ENCODE measurements around the gene MEIOB.
"Not testable (repeated sequence)": the region's sequence is repeated elsewhere in the genome, so short reads cannot be mapped to it uniquely, and the experiment has no call there.

MEIOB gene

DNA sequence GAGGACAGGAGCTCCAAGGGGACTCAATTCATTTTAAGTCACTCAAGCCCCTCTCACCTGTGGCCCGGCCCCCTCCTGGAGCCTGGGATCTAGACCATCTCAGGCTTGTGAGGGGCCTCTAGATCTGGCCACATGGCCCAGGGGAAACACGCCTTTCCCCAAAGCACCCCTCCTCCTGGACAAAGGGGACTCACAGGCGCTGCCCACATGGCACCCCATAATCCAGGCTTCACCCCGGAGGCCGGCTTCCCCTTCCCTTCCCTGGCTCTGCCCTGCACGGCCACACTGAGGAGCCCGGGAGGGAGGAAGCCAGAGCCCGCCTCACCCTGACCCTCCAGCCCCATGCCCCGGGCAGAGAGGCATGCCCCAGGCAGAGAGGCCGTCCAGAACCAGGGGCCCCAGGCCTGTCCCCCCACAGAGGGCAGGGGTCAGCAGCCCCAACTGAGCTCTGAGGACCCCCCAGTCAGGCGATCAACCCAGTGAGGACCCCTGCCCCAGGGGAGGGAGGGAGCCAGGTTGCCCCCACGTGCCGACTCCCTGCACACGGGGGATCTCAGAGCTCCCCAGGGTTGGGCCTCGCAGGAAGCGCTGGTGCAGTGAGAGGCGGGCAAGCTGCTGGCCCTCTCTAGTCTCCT is 35.4 kb upstream of the MEIOB start:
- DNase-seq (ENCODE audit: low read depth in 2 of 2): no peak

DNA sequence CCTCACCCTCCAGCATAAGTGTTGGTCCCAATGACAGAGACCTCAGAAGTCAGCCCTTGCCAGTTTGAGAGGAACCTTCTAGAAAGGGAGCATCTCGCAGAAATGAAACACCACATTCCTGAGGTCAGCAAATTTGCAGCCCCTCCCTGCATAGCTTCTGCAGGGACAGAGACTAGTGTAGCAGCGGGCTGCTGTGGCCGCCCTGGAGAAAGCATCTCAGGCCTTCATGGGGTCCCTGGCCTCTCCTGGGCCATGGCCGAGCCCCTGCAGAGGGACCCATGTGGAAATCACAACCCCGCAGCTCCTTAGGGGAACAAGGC is 34.8 kb upstream of the MEIOB start:
- DNase-seq (ENCODE audit: low read depth in 2 of 2): no peak

DNA sequence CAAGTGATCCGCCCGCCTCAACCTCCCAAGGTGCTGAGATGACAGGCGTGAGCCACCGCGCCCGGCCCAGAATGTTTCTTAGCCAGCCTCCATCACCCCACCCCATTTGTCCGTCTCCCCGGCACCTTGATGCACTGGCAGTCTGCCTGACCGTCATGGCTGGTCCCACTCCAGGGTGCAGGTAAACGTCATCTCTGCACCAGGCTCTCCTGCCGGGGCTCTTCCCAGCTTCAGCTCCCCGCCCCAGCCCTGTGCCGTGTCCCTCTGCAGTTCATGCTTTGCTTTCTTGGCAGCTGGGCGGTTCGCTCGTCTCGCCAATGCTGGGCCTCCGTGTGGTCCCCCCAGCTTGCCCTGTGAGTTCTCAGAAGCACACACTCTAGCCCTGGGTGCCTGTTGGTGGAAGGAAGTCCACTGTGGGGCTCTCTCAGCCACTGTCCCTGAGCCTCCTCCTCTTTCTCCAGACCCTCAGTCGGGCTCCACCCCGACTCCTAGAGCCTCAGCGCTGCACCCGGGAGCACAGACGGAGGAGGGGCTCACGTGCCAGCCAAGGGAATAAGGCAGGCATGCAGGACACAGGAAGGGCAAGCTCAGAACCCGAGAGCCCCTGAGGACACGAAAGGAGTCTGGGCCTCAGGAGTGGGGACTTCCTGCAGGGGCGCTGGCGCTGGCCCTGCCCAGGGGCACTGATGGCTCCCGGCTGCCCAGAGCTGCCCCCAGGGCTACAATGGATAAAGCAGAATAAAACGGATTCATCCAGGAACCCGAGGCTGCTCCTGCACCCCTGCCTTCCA is 34.3 kb upstream of the MEIOB start:
- DNase-seq (ENCODE audit: low read depth in 2 of 2): no peak

DNA sequence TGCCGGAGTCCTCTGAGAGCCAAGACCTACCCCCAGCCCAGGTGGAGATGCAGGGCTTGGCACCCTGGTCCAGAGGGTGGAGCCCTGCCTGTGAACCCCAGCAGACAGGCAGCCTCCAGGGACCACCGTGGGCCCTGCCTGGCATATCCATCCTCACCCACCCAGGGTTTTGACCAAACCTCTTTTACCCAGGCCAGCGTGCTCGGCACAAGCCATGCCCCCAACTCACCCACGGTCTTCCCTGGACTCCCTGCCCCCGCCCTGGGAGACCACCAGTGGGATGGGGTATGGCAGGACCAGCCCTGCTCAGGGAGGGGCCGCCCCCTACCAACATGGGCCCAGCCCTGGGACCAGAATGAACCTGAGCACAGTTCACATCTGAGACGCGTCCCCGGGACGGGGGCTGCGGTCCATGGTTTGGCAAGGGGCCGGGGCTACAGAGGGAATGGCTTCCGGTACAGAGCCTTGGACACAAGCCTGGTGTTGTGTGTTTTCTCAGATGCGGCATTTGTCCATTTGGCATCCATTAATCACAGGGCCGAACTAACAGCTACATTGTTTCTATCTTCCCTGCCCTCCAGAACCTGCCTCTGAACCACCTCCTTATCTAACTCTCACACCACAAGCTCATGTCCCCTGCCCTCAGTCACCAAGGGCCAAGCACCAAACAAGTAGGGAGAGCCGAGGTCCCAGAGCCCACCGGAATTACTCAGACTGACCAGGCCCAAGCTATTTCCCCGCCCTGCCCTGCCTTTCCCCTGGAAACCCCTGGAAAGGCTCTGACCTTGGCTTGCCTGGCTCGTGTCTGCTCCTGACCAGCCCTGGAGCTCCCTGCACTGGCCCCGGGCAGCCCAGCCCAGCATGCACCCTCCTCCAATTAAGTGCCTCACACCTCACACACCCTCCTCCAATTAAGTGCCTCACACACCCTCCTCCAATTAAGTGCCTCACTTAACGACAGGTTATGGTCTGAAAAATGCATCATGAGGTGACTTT is 32.2 kb upstream of the MEIOB start:
- no peak for DNase-seq (ENCODE audit: low read depth in 2 of 2)

DNA sequence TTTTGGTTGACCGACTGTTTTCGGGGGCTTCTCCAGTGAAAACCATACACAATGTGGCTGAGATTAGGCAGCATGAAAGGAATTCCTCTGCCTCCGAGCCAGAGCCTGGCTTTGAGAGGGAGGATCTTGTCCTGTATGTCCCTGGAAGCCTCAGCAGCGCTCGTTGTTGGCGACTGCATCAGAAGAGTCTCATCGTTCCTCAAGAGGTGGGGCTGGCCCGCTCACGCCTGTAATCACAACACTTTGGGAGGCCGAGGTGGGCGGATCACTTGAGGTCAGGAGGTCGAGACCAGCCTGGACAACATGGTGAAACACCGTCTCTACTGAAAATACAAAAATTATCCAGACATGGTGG is 31.2 kb upstream of the MEIOB start:
- no peak for DNase-seq (ENCODE audit: low read depth in 2 of 2)

DNA sequence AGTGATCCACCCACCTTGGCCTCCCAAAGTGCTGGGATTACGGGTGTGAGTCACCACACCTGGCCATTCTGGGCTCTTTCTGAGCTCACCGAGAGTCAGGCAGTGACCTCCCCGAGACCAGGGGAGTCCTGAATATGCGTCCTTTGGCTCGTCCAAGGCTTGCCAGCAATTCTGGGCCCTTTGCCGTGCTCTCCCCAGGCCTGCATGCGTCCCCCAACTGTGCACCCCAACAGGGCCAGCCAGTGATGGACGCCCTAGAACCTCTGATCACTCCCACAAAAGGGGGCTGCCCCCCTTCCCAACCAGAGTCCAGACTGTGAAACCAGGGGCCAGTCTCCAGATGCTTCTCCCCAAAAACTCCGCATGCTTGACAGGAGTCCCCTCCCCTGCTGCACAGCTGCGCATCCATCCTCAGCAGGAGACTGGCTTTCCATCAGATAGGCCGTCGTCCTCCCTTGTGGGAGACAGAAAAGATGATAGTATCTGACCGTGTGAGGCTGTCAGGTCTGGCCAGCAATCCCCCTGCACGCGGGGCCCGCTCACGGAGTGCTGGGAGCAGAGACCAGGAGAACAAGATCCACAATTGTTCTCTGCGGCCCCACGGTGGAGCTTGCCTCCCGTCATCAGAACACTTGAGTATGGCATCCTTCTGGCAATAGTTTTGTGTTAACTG is 30.7 kb upstream of the MEIOB start:
- no peak for DNase-seq (ENCODE audit: low read depth in 2 of 2)

DNA sequence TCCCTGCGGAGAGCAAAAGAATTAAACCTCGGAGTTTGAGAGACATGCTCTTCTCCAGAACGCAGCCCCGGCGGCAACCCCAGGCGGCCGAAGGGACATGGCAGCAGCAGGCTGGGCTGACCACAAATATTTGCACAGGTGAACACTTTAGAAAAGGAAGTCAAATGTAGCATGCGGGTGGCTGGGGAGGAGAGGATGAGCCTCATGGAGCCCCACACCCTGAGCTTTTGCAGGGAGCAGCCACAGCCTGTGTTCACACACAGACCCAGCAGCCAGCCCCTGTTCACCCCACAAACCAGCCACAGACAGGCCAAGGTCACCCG is 28.4 kb upstream of the MEIOB start:
- DNase-seq (ENCODE audit: low read depth in 2 of 2): no peak

DNA sequence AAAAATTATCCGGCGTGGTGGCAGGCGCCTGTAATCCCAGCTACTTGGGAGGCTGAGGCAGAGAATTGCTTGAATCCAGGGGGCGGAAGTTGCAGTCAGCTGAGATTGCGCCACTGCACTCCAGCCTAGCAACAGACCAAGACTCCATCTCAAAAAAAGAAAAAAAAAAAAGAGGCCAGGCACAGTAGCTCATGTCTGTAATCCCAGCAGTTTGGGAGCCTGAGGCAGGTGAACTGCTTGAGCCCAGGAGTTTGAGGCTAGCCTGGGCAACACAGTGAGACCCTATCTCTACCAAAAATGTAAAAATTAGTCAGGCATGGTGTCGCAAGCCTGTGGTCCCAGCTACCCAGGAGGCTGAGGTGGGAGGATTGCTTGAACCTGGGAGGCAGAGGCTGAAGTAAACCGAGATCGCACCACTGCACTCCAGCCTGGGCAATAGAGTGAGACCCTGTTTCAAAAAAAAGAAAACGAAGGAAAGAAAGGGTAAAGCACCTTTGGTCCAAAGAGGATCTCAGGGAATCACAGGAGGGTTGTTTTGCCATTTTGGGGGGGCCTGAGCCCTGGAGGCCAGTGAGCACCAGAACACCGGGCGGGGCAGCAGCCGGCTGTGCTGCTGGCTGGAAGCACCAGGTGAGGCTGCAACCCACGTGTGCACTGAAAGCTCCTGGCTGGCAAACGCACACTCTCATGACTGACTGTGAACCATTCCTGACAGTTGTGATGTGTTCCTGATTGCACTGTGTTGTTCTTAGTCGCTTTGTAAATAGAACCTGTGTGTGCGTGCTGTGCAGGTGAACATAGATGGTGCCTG is 27.9 kb upstream of the MEIOB start:
- no peak for DNase-seq (ENCODE audit: low read depth in 2 of 2)

DNA sequence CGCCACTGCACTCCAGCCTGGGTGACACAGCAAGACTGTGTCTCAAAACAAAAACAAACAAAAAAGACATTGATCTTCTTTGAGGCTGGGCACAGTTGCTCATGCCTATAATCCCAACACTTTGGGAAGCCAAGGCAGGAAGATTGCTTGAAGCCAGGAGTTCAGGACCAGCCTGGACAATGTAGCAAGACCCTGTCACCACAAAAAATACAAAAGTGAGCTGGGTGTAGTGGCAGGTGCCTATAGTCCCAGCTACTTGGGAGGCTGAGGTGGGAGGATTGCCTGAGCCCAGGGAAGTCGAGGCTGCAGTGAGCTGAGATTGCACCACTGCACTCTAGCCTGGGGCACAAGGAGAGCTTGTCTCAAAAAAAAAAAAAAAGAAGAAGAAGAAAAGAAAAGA is 25.7 kb upstream of the MEIOB start:
- not testable (repeated sequence) for DNase-seq (ENCODE audit: low read depth in 2 of 2)

DNA sequence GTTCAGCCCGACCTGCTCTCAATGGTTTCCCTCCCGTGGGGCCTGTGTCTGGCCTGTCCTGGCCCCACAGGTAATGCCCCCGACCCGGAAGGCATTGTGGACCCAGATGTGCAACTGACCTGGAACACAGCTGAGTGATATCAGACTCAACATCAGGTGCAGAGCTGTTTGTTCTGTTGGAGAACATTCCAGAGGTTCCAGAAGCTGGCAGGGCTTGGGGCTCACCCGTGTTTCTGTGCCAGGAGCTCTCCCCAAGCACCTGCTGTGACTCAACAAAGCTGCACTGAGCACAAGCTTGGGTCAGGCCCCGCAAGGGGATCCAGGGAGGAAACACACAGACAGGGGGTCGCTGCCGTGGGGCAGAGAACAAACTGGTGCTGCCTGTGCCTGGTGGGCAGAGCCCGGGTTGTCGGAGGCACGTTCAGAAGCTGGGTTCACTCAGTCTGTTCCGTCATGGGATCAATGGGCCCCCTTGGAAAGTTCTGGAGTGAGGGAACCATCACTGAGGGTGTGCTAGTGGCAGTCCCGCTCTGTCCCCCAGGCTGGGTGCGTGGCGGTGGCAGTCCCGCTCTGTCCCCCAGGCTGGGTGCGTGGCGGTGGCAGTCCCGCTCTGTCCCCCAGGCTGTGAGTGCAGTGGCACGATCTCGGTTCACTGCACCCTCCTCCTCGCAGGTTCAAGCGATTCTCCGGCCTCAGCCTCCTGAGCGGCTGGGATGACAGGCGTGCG is 24.1 kb upstream of the MEIOB start:
- no peak for DNase-seq (ENCODE audit: low read depth in 2 of 2)

DNA sequence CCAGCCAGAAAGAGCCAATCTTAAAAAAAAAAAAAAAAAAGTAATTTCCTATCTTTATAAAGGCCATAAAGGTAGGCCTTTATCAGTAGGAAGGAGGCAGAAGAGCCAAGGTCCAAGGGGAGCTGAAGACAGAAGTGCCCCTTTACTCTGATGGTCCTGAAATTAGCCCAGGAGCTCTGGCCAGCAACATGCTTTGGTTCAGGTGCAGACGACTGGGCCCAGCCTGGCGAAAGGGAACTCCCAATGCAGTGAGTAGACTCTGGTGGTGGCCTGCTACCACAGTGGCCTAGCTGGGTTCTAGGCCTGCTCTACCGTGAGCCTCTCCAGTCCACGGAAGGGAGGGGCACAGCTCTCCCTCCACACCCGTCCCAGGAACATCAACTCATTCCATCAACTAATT is 23.1 kb upstream of the MEIOB start:
- no peak for DNase-seq (ENCODE audit: low read depth in 2 of 2)

DNA sequence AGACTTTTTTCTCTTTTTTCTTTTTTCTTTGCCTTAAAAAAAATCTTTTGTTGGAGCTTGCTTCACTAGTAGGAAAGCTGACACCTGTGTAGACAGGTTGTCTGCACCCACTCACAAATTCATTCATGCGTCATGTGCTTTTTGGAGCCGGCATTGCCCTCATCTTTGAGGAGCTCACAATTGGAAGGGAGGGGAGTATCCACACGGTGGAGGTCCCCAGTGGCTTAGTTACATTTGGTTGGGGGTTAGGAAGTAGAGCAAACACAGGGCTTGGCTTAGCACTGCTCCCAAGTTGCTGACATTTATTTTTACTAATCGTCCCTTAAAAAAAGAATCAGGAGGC is 18.7 kb upstream of the MEIOB start:
- DNase-seq (ENCODE audit: low read depth in 2 of 2): no peak

DNA sequence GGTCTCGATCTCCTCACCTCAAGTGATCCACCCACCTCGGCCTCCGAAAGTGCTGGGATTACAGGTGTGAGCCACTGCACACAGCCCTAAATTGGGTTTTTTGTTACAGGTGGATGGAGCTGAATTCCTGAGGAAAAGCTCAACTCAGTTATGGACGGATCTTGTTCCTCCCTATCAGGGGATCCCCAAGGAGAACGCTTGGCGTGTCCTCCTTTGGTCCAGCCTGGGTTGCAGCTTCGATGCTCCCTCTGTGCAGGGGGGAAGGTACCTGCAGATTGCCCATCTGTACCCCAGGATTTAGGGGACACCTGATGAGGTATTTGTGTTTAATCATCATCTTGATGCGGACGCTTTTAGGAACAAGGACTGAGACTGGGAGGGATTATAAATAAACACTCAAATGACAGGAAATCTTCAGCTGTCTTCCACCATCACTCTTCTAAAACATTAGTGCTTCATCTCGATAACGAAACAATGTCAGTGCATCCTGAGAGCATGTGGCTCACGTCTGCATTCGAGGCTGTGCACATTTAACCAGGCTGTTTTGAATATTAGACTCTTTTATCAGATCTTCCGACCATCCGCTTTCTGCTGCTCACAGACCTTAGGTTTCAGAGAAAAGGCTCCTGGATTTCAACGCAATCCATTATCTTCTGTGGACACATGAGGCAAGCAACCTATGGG is 18.2 kb upstream of the MEIOB start:
- no peak for DNase-seq (ENCODE audit: low read depth in 2 of 2)

DNA sequence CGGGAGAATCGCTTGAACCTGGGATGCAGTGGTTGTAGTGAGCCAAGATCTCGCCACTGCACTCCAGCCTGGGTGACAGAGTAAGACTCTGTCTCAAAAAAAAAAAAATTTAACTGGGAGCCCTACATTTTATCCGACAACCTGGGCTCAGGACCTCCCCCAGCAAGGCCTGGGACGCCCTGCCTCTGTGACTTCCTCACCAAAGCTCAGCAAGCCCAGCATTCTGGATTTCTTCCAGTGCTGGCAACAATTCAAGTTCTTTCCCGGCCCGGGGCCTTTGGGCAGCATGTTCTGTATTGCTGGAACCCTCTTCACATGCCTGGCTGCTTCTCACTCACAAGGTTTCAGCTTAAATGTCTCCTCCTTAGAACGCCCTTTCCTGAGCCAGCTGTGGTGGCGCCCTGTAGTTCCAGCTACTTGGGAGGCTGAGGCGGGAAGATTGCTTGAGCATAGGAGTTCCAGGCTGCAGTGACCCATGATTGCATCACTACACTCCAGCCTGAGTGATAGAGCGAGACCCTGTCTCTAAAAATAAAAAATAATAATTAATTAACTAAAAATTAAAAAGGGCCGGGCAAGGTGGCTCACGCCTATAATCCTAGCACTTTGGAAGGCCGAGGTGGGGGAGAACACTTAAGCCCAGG is 15.9 kb upstream of the MEIOB start:
- no peak for DNase-seq (ENCODE audit: low read depth in 2 of 2)

DNA sequence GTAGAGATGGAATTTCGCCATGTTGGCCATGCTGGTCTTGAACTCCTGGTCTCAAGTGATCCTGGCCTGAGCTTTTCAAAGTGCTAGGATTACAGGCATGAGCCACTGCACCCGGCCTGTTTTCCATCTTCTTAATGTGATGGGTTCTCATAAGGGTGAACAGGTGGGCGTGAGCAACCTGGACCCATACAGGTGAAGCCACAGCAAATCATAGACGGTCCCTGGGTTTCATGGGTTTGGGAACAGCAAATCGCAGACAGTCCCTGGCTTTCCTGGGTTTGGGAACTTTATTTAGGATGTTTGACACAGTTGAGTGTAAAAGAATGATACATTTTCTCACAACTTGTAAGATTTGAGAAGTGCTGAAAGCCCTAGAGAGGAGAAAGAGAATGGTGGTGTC is 12.9 kb upstream of the MEIOB start:
- no peak for DNase-seq (ENCODE audit: low read depth in 2 of 2)

DNA sequence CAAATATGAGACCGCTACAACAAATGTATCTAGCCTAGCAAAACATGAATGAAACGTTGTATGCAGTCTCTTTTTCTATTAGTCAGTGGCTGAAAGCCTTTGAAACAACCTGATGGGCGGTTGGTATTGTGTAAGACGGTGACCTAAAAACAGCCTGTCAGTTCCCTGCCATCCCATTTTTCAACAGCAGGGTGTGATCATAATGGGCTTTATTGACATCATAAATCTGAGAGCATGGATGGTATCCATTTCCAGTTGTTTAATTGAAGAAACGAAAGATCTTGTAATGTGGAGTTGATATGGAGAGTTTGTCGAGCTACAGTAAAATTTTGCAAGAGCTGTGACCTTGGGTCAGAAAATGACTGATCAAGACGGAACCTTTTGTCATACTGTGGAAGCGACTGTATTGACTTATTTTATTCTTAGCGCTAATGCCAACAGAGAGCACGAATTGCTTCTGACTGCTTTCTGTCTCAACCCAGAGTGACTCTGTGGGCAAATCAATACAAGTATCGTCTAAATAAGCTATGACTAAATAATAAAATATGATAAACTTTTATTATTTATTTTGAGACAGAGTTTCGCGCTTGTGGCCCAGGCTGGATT is 12.3 kb upstream of the MEIOB start:
- no peak for DNase-seq (ENCODE audit: low read depth in 2 of 2)

DNA sequence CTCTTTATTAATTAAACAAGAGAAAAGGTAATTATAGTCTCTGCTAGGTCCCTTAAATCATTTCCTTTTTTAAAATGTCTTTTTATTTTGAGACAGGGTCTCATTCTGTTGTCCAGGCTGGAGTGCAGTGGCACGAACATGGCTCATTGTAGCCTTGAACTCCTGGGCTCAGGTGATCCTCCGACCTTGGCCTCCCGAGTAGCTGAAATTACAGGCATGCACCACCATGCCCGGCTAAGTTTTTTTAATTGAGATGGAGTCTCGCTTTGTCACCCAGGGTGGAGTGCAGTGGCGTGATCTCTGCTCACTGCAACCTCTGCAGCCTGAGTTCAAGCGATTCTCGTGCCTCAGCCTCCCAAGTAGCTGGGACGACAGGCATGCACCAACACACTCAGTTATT is 9.2 kb upstream of the MEIOB start:
- DNase-seq (ENCODE audit: low read depth in 2 of 2): not testable (repeated sequence)

DNA sequence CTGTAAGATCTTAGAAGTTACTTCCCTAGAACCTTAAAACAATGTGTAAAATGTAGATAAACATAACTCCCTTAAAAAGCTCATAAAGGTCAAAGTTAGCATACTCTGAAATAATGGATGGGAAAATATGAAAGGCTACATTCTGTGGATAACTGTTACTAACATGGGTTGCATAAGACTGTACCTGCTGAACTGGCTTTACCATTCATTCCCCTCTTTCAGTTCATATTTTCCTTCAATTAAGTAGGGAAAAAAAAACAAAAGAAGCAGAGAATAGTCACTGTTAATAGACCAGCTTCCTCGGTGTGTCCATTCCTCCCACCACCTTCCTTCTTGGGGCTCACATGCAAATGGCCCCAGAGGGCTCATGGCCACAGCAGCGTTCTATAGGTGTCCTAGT is 7.5 kb upstream of the MEIOB start:
- DNase-seq (ENCODE audit: low read depth in 2 of 2): no peak

DNA sequence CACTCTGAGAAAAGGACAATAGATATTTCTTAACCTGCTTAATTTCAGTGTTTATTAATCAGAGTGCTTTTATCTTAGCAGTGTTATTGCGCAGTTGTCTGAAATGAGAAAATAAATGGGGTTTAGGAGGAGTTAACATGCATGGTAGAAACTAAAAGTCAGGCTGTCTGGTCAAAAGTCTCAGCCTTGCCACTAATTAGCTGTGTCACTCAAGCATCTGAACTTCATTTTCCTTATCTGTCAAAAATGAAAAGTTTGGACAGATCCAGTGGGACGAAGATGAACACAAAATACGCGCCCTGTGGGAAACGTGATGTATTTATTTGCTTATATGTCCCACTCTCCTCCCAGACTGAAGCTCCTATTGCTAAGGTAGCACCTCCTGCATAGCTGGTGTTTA is 6.3 kb upstream of the MEIOB start:
- DNase-seq (ENCODE audit: low read depth in 2 of 2): no peak

Measured in stimulated activated CD8-positive, alpha-beta memory T cell treated with anti-CD3 and anti-CD28 coated beads, Interleukin-2, amount 100 ng/mL, for 48 hours (primary cell).